ENCODE data around the gene CLEC10A.

Gene CLEC10A

GRCh38 chr17:7041607-7042500 is 38.2 kb downstream of the CLEC10A start:
- no peak for DNase-seq (ENCODE audit: low read depth, low spot score)

GRCh38 chr17:7039832-7040231 is 40.2 kb downstream of the CLEC10A start:
- DNase-seq (ENCODE audit: low read depth, low spot score), result no peak

DNA sequence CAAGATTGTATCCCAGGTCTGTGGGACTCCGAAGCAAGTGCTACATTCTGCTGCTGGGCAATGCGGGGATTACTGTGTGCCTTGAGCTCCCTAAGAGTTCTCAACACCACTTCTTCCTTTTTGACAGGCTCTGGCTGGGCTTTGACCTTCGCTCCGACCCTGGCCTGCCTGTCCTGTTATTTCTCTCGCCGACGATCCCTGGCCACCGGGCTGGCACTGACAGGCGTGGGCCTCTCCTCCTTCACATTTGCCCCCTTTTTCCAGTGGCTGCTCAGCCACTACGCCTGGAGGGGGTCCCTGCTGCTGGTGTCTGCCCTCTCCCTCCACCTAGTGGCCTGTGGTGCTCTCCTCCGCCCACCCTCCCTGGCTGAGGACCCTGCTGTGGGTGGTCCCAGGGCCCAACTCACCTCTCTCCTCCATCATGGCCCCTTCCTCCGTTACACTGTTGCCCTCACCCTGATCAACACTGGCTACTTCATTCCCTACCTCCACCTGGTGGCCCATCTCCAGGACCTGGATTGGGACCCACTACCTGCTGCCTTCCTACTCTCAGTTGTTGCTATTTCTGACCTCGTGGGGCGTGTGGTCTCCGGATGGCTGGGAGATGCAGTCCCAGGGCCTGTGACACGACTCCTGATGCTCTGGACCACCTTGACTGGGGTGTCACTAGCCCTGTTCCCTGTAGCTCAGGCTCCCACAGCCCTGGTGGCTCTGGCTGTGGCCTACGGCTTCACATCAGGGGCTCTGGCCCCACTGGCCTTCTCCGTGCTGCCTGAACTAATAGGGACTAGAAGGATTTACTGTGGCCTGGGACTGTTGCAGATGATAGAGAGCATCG is 41.8 kb downstream of the CLEC10A start:
- no peak for DNase-seq (ENCODE audit: low read depth, low spot score)

GRCh38 chr17:7035591-7036368 is 44.3 kb downstream of the CLEC10A start, which contains the start of gene SLC16A13:
Gene SLC16A13 (plus strand): TSS chr17:7036015. CDS start chr17:7036383, 368 bp downstream.
- peak; percentile 88 for DNase-seq (ENCODE audit: low read depth, low spot score)

DNA sequence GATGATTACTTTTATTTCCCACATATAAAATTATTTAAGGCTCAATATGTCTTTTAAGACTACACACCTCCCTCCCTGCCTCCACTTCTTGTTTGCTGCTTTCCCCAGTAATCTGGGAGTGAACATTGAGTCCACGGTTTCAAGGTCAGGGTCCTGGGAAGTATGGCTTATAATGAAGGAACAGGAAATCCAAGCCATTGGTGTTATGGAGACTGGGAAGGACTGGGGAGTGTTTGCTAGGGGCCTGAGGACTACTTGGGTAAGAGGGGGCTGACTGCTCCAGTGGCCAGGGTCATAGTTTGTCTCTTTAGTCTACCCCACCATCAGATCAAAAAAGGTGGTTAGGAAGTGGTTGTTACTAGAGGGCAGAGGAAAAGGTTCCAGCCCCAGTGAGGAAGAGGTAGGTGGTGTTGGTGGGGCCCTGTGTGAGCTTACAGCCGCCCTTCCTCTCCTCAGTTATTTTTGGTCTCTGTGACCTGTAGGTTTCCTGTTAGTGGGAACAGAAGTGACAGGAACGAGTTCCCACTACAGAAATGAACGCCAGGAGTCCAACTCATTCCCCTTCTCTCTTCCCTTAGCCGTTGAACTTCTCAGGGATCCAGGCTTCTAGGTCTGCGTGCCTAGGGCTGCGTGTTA is 45.0 kb downstream of the CLEC10A start:
- no peak for DNase-seq (ENCODE audit: low read depth, low spot score)

- no peak for DNase-seq (ENCODE audit: low read depth, low spot score)
Measured at GRCh38 chr17:7029659-7030058, 50.4 kb downstream of the CLEC10A start.

GRCh38 chr17:7029096-7029495 is 51.0 kb downstream of the CLEC10A start:
- no peak for DNase-seq (ENCODE audit: low read depth, low spot score)

GRCh38 chr17:7027335-7027734 is 52.7 kb downstream of the CLEC10A start:
- DNase-seq (ENCODE audit: low read depth, low spot score), result no peak

DNA sequence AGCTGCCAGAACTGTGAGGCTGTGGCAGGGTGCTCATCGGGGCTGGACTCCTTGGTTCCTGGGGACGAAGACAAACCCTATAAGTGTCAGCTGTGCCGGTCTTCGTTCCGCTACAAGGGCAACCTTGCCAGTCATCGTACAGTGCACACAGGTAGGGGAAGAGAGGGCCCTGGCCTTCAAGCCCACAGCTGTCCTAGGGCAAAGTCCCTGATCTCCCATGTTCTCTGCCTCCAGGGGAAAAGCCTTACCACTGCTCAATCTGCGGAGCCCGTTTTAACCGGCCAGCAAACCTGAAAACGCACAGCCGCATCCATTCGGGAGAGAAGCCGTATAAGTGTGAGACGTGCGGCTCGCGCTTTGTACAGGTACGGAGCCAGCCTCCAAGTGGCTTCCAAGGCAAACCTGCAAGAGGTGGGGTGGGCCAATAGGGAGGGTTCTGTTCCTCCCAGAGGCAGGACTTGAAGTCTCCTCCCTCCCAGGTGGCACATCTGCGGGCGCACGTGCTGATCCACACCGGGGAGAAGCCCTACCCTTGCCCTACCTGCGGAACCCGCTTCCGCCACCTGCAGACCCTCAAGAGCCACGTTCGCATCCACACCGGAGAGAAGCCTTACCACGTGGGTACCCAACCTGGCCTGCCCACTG is 53.5 kb downstream of the CLEC10A start:
- no peak for DNase-seq (ENCODE audit: low read depth, low spot score)

GRCh38 chr17:7025245-7025644 is 54.8 kb downstream of the CLEC10A start:
- DNase-seq (ENCODE audit: low read depth, low spot score), result no peak

Data from iPS DF 19.7 (cell line).